ENCODE data around the gene ZNF709.
"Not testable (repeated sequence)": the region's sequence is repeated elsewhere in the genome, so short reads cannot be mapped to it uniquely, and the experiment has no call there.

ZNF709 gene

DNA sequence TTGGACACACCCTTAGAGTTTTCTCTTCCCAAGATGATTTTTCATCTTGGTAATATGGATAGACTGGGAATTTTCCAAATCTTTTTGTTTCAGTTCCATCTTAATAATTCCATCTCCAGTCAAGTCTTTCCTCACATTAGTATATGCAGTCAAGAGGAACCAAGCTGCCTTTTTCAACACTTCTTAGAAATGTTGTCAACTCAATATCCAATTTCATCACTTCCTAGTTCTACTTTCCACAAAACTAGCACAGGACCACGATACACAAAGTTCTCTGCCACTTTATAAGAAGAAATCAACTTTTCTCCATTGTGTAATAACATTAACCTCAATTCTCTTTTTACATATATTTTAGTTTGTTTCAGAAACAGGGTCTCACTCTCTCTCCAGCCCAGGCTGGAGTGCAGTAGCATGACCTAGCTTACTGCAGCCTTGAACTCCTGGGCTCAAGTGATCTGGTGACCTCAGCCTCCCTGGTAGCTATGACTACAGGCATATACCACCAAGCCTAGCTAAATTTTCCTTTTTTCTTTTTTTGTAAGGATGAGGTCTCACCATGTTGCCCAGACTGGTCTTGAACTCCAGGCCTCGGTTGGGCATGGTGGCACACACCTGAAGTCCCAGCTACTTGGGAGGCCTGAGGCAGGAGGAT lies 59.3 kb downstream of the ZNF709 start:
- in situ Hi-C loops (cut with HindIII; ENCODE audit: low sequenced_read_pairs), result no loop called here
- no peak for DNase-seq (ENCODE audit: low read depth)
- no peak overlapping the region for H3K4me3 ChIP-seq (ENCODE audit: low read depth, low read length)
- TF ChIP-seq, protein P1, sequence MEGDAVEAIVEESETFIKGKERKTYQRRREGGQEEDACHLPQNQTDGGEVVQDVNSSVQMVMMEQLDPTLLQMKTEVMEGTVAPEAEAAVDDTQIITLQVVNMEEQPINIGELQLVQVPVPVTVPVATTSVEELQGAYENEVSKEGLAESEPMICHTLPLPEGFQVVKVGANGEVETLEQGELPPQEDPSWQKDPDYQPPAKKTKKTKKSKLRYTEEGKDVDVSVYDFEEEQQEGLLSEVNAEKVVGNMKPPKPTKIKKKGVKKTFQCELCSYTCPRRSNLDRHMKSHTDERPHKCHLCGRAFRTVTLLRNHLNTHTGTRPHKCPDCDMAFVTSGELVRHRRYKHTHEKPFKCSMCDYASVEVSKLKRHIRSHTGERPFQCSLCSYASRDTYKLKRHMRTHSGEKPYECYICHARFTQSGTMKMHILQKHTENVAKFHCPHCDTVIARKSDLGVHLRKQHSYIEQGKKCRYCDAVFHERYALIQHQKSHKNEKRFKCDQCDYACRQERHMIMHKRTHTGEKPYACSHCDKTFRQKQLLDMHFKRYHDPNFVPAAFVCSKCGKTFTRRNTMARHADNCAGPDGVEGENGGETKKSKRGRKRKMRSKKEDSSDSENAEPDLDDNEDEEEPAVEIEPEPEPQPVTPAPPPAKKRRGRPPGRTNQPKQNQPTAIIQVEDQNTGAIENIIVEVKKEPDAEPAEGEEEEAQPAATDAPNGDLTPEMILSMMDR (IDR thresholded peaks at IDR 0.05; ENCODE audit: low read depth, low read length, missing control alignments), result no peak

DNA sequence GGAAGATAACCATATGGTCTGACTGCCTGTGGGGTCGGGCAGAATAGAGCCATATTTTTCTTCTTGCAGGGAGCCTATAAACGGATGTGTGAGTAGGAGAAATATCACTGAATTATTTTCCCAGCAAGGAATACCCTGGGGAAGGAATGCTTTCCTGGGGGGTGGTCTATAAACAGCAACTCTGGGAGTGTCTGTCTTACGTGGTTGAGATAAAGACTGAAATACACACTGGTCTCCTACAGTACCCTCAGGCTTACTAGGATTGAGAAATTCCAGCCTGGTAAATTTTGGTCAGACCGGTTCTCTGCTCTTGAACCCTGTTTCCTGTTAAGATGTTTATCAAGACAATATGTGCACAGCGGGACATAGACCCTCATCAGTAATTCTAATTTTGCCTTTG lies 67.3 kb downstream of the ZNF709 start:
- H3K4me3 ChIP-seq (ENCODE audit: low read depth, low read length); DNase-seq (ENCODE audit: low read depth); in situ Hi-C loops (cut with HindIII; ENCODE audit: low sequenced_read_pairs): not testable (repeated sequence)

DNA sequence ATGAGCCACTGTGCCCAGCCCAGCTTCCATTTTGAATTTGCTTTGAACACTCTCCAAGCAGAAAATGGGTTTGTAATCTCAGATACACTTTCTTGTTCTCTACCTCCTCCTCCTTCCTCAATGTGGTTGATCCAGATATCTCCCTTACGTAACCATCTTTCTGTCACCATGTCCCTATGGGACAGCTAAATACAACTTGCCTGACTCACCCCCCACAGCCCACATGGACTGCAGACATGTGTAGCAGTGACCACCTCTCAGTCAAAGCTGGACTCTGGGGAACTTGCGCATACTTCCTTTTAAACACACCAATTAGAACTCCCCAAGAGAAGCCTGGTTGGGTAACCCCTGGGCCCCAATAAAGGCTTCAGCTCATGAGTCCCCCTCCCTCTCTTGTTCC lies 72.7 kb downstream of the ZNF709 start:
- TF ChIP-seq, protein P1 (IDR thresholded peaks at IDR 0.05; ENCODE audit: low read depth, low read length, missing control alignments), result no peak
- in situ Hi-C loops (cut with HindIII; ENCODE audit: low sequenced_read_pairs), result no loop called here
- no peak for DNase-seq (ENCODE audit: low read depth)
- no peak overlapping the region for H3K4me3 ChIP-seq (ENCODE audit: low read depth, low read length)
